GM19468 (cell line): ENCODE data around the gene CADPS2.

Experiments
- ATAC-seq: cut with Tn5 transposase; IDR thresholded peaks from one replicate; pipeline ENCODE4 v1.9.1; 2021; ENCODE audit warnings: mild to moderate bottlenecking, moderate library complexity, moderate number of reproducible peaks; ENCODE audit not compliant: unreplicated experiment; ENCODE audit errors: extremely low read depth

Gene CADPS2

GRCh38 chr7:122886357-122887081 lies at the start of gene CADPS2:
Gene CADPS2 (minus strand): TSS chr7:122886460. CDS start chr7:122886337, 123 bp downstream.
- ATAC-seq, result peak; percentile 69

- ATAC-seq, result no peak
Measured at GRCh38 chr7:122935620-122936019, 49.4 kb upstream of the CADPS2 start.

- ATAC-seq, result no peak
Measured at GRCh38 chr7:122919643-122920181, 33.5 kb upstream of the CADPS2 start.

GRCh38 chr7:122914812-122915211 lies 28.6 kb upstream of the CADPS2 start:
- no peak for ATAC-seq

- ATAC-seq, result no peak
Measured at GRCh38 chr7:122913608-122914007, 27.3 kb upstream of the CADPS2 start.

GRCh38 chr7:122902751-122903495 lies 16.7 kb upstream of the CADPS2 start:
- ATAC-seq, result peak; percentile 87

GRCh38 chr7:122901250-122901649 lies 15.0 kb upstream of the CADPS2 start:
- ATAC-seq, result no peak

GRCh38 chr7:122896509-122896908 lies 10.2 kb upstream of the CADPS2 start:
- no peak for ATAC-seq

GRCh38 chr7:122893486-122893885 lies 7.2 kb upstream of the CADPS2 start:
- ATAC-seq, result no peak

- ATAC-seq, result no peak
Measured at GRCh38 chr7:122889116-122889515, 2.9 kb upstream of the CADPS2 start.

- ATAC-seq, result no peak
Measured at GRCh38 chr7:122887848-122888247, 1.6 kb upstream of the CADPS2 start.

GRCh38 chr7:122887198-122887597 lies 938 bp upstream of the CADPS2 start:
- ATAC-seq, result no peak

GRCh38 chr7:122885583-122886356 lies 490 bp downstream of the CADPS2 start:
- peak; percentile 16 for ATAC-seq

- no peak for ATAC-seq
Measured at GRCh38 chr7:122884186-122884585, 2.1 kb downstream of the CADPS2 start.

GRCh38 chr7:122883049-122883680 lies 3.1 kb downstream of the CADPS2 start:
- no peak for ATAC-seq

GRCh38 chr7:122881324-122881723 lies 4.9 kb downstream of the CADPS2 start:
- no peak for ATAC-seq

GRCh38 chr7:122869260-122869659 lies 17.0 kb downstream of the CADPS2 start:
- no peak for ATAC-seq

- no peak for ATAC-seq
Measured at GRCh38 chr7:122867471-122867980, 18.7 kb downstream of the CADPS2 start.

- ATAC-seq, result no peak
Measured at GRCh38 chr7:122864838-122865237, 21.4 kb downstream of the CADPS2 start.

GRCh38 chr7:122864016-122864415 lies 22.2 kb downstream of the CADPS2 start:
- no peak for ATAC-seq
